CD4-positive, alpha-beta T cell (primary cell): ENCODE results near the gene ACTN4. TPM values are rescaled to one million over a fixed set of nuclear protein-coding genes. Genes with fewer than 3 reads are reported as not detected.
"Not testable (repeated sequence)": the region's sequence is repeated elsewhere in the genome, so short reads cannot be mapped to it uniquely, and the experiment has no call there.

Source experiments
- ATAC-seq: fragments of 200-7000 bp; cut with Tn5 transposase; one replicate; pipeline ENCODE4 v1.10.0; 2022; ENCODE audit warnings: mild to moderate bottlenecking; ENCODE audit not compliant: poor library complexity
- CTCF ChIA-PET: fragments of 350-600 bp; sonication (Branson Sonifier 250); formaldehyde crosslinking; loops from one replicate; lab custom pipeline; 2021; ENCODE audit warnings: antibody characterized with exemption, inconsistent platforms; lab: Charles Lee
- POLR2A ChIA-PET: fragments of 350-600 bp; sonication (Branson Sonifier 250); formaldehyde crosslinking; loops from one replicate; lab custom pipeline; 2021; ENCODE audit warnings: antibody characterized with exemption, inconsistent platforms; lab: Charles Lee
- DNase-seq, 14 experiments: peaks; one replicate each; pipeline ENCODE4 v3.0.0-alpha.2; 2013 to 2020; ENCODE audit warnings: mixed read lengths in 2 of 14
- H3K27ac ChIP-seq, 2 donors: one replicate each; pipeline versions ENCODE4 v1.5.1 to v1.7.0; 2013; ENCODE audit warnings: low read length in 2 of 2, low read depth in 1 of 2, mild to moderate bottlenecking in 1 of 2
- H3K27me3 ChIP-seq, 2 experiments: 1 replicate in 1 of 2; 2 replicates in 1 of 2; pipeline versions ENCODE4 v1.6.1 to v1.7.0; 2013; ENCODE audit warnings: low read length in 2 of 2, control low read depth in 1 of 2, mild to moderate bottlenecking in 1 of 2, moderate library complexity in 1 of 2; ENCODE audit not compliant: insufficient read depth in 2 of 2, control insufficient read depth in 1 of 2
- H3K36me3 ChIP-seq: one replicate; pipeline ENCODE4 v1.6.1; 2013; ENCODE audit warnings: low read length, control low read depth; ENCODE audit not compliant: insufficient read depth
- H3K4me1 ChIP-seq: one replicate; pipeline ENCODE4 v1.6.1; 2013; ENCODE audit warnings: low read length, control low read depth; ENCODE audit not compliant: insufficient read depth
- H3K4me3 ChIP-seq: one replicate; pipeline ENCODE4 v1.5.1; 2013; ENCODE audit warnings: mild to moderate bottlenecking, low read length, moderate library complexity
- H3K9me3 ChIP-seq, 2 experiments: 1 replicate in 1 of 2; 2 replicates in 1 of 2; pipeline versions ENCODE4 v1.6.1 to v1.7.0; 2013; ENCODE audit warnings: low read length in 2 of 2, mild to moderate bottlenecking in 2 of 2, control low read depth in 1 of 2, moderate library complexity in 1 of 2; ENCODE audit not compliant: control insufficient read depth in 1 of 2, insufficient read depth in 1 of 2
- H3K27ac Mint-ChIP-seq: one replicate; pipeline ENCODE4 v1.8.0; 2020; ENCODE audit warnings: mixed read lengths
- H3K27me3 Mint-ChIP-seq: one replicate; pipeline ENCODE4 v1.8.0; 2021; ENCODE audit warnings: mixed read lengths
- H3K36me3 Mint-ChIP-seq: one replicate; pipeline ENCODE4 v1.8.0; 2021; ENCODE audit warnings: low read depth, mixed read lengths
- H3K4me1 Mint-ChIP-seq: one replicate; pipeline ENCODE4 v1.8.0; 2021; ENCODE audit warnings: low read depth, mixed read lengths
- H3K4me3 Mint-ChIP-seq: one replicate; pipeline ENCODE4 v1.8.0; 2020; ENCODE audit warnings: mild to moderate bottlenecking, mixed read lengths
- H3K9me3 Mint-ChIP-seq: one replicate; pipeline ENCODE4 v1.8.0; 2020; ENCODE audit warnings: mixed read lengths
- CTCF ChIP-seq: fragments of 200-600 bp; IDR thresholded peaks from one replicate; pipeline ENCODE4 v1.8.0; 2022; ENCODE audit warnings: antibody characterized with exemption, mild to moderate bottlenecking
- intact Hi-C, 2 experiments: fragments of 100-400 bp; cut with DNase I in 1 of 2; cut with micrococcal nuclease in 1 of 2; formaldehyde crosslinking; loops; one replicate each; pipeline versions ENCODE4 v1.15.1 to v1.9.0; 2023 to 2025; cut with DNase I, micrococcal nuclease
- total RNA-seq, 174 experiments: library from RNA in 2 of 174; stranded (reverse) in 2 of 174; gene quantifications; one replicate each; pipeline ENCODE4 v1.2.3 and lab custom pipeline; 2021 to 2026

ACTN4 gene
- total RNA-seq, 2 experiments from 2014 or later: 70.3 to 84.0 TPM

GRCh38 chr19:38744874-38745273 is 97.4 kb downstream of the ACTN4 start:
- Histone ChIP-seq H3K4me3 (no peak overlapping the region), H3K4me1 (peaks cover 9% of the 10 kb centered on the region), H3K9me3 (no peaks in the 10 kb centered on the region), H3K27ac (no peak overlapping the region), H3K27me3 (no peaks in the 10 kb centered on the region), H3K36me3 (no peaks in the 10 kb centered on the region)
- H3K36me3 Mint-ChIP-seq: no peaks in the 10 kb centered on the region
- CTCF ChIA-PET: no interaction called here
- intact Hi-C loops: no loop called here
- POLR2A ChIA-PET: no interaction called here
- H3K27ac Mint-ChIP-seq: no peak overlapping the region
- TF ChIP-seq CTCF: no peak
- DNase-seq: no peak
- no peaks in the 10 kb centered on the region for H3K27me3 Mint-ChIP-seq
- peaks cover 1% of the 10 kb centered on the region for H3K4me1 Mint-ChIP-seq
- no peak for ATAC-seq
- no peak overlapping the region for H3K4me3 Mint-ChIP-seq
- H3K9me3 Mint-ChIP-seq: no peaks in the 10 kb centered on the region

- no peak for DNase-seq
- H3K27me3 Mint-ChIP-seq: peaks cover 1% of the 10 kb centered on the region
- intact Hi-C loops: no loop called here
- no peak overlapping the region for H3K27ac Mint-ChIP-seq
- POLR2A ChIA-PET: no interaction called here
- no peaks in the 10 kb centered on the region for H3K4me1 Mint-ChIP-seq
- no peak overlapping the region for H3K4me3 ChIP-seq
- peaks cover 5% of the 10 kb centered on the region for H3K4me1 ChIP-seq
- CTCF ChIA-PET: no interaction called here
- H3K9me3 Mint-ChIP-seq: no peaks in the 10 kb centered on the region
- no peaks in the 10 kb centered on the region for H3K9me3 ChIP-seq
- ATAC-seq: no peak
- no peaks in the 10 kb centered on the region for H3K36me3 Mint-ChIP-seq
- no peaks in the 10 kb centered on the region for H3K27me3 ChIP-seq
- TF ChIP-seq CTCF: no peak
- no peak overlapping the region for H3K4me3 Mint-ChIP-seq
- no peak overlapping the region for H3K27ac ChIP-seq
- no peaks in the 10 kb centered on the region for H3K36me3 ChIP-seq
Measured at GRCh38 chr19:38745316-38745715, 97.9 kb downstream of the ACTN4 start.

- H3K27ac ChIP-seq, H3K36me3 Mint-ChIP-seq, H3K4me3 Mint-ChIP-seq, H3K4me1 Mint-ChIP-seq, H3K27ac Mint-ChIP-seq, H3K9me3 Mint-ChIP-seq, H3K9me3 ChIP-seq, H3K4me3 ChIP-seq, H3K4me1 ChIP-seq, H3K27me3 Mint-ChIP-seq, H3K27me3 ChIP-seq, CTCF ChIA-PET, intact Hi-C loops, H3K36me3 ChIP-seq, POLR2A ChIA-PET, ATAC-seq, DNase-seq: not testable (repeated sequence)
Measured at GRCh38 chr19:38753783-38754182, 106.3 kb downstream of the ACTN4 start.

GRCh38 chr19:38754196-38754595 is 106.7 kb downstream of the ACTN4 start:
- CTCF ChIA-PET, H3K36me3 Mint-ChIP-seq, H3K4me1 Mint-ChIP-seq, H3K4me3 Mint-ChIP-seq, POLR2A ChIA-PET, H3K4me3 ChIP-seq, H3K36me3 ChIP-seq, H3K9me3 ChIP-seq, H3K27me3 ChIP-seq, ATAC-seq, H3K9me3 Mint-ChIP-seq, H3K4me1 ChIP-seq, H3K27me3 Mint-ChIP-seq, H3K27ac ChIP-seq, H3K27ac Mint-ChIP-seq, DNase-seq, intact Hi-C loops: not testable (repeated sequence)
